Body of pancreas (tissue), 4 donors: ENCODE results near the gene EFNA3.

Experiments used
- POLR2A ChIP-seq, 3 donors: fragments of 450-650 bp; IDR thresholded peaks; one replicate each; pipeline ENCODE4 v1.6.1; 2016; ENCODE audit warnings: antibody characterized with exemption in 3 of 3, mild to moderate bottlenecking in 2 of 3
- TF ChIP-seq, protein P1 (sequence below), 7 experiments: fragments of 450-650 bp in 4 of 7; fragments of 200-600 bp in 3 of 7; sonication (generic) in 3 of 7; IDR thresholded peaks; one replicate each; pipeline ENCODE4 v1.5.1; 2016 to 2019; ENCODE audit warnings: antibody characterized with exemption in 7 of 7

DNA sequence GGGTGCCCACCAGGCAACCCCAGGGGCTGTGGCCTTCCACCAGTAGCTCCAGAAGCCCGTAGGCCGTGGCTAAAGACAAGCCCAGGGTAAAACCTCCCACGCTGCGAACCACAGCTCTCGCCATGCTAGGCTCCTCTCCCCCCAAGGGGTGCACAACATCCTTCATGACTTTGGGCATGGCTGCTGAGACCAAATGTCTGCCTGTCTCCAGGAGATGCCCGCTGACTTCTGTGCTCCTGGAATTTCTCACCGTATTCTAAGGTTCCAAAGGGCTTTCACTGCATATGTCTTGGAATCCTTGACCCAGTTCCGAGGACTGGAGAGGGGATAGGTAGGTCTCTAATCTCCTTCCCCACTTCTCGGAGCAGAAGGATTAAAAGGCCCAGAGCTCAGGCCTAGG is 45.1 kb upstream of the EFNA3 start, which contains the start of the genes DCST1 and DCST2:
- TF ChIP-seq, protein P1, sequence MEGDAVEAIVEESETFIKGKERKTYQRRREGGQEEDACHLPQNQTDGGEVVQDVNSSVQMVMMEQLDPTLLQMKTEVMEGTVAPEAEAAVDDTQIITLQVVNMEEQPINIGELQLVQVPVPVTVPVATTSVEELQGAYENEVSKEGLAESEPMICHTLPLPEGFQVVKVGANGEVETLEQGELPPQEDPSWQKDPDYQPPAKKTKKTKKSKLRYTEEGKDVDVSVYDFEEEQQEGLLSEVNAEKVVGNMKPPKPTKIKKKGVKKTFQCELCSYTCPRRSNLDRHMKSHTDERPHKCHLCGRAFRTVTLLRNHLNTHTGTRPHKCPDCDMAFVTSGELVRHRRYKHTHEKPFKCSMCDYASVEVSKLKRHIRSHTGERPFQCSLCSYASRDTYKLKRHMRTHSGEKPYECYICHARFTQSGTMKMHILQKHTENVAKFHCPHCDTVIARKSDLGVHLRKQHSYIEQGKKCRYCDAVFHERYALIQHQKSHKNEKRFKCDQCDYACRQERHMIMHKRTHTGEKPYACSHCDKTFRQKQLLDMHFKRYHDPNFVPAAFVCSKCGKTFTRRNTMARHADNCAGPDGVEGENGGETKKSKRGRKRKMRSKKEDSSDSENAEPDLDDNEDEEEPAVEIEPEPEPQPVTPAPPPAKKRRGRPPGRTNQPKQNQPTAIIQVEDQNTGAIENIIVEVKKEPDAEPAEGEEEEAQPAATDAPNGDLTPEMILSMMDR (IDR thresholded peaks at IDR 0.05): no peak
- TF ChIP-seq POLR2A (IDR thresholded peaks at IDR 0.05): no peak
